HK-2 (cell line): Measurements from ENCODE around the gene IRF8.
"Not testable (repeated sequence)": the region's sequence is repeated elsewhere in the genome, so short reads cannot be mapped to it uniquely, and the experiment has no call there.

ENCODE experiments used
- DNase-seq: peaks from one replicate; pipeline ENCODE4 v3.0.0-alpha.2; 2018; ENCODE audit not compliant: unreplicated experiment

The IRF8 gene

DNA sequence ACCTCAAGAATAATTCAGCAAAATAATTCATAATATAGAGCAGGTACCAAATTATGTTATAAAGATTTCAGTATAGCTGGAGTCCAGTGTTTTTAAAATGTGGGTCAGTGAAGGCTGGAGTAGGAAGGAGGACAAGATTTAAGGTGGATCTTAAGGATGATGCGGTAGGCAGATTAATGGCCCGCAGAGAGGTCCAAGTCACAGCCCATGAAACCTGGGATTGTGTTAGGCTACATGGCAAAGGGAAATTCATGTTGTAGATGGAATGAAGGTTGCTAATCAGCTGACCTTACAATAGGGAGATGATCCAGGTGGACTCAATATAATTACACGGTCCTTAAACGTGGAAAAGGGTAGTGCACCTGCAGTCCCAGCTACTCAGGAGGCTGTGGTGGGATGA lies 6.2 kb upstream of the IRF8 start:
- no peak for DNase-seq

DNA sequence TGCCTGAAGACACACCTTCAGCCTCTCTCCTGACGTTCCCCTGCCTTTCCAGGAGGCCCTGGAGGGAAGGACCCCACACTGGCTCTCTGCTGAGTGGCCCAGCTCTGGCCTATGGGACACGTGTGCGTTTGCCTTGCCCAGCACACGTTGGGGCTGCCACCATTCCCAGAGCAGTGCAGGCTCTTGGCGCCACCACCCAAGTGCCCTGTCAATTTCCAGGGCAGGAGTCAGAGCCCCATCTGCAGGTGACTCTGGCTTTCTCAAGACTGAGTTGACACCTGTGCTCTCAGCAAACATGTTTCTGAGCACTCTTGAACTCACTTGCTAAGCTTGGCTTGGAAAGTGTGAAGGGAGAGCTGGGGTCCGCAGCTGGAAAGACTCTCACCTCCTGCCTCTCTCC lies 4.7 kb upstream of the IRF8 start:
- DNase-seq, result no peak

GRCh38 chr16:85897382-85897781 lies 1.6 kb upstream of the IRF8 start:
- no peak for DNase-seq

DNA sequence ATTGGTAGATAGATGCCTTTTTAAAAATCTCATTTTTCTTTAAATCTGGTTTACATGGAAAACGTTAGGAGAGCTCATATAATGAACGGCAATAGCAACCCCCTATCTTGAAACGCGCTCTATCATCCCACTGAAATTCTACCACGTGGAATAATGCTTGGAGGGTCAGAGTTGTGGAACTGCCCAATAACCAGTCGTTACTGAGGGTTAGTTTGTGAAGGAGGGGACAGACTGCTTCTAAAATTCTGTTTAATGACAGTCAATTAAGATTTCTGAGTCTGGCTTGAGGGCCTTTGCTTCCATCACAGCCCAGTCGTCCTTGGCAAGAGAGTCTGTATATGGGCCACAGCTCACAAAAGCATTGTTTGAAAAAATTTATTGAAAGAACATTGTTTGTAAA lies 482 bp downstream of the IRF8 start:
- DNase-seq, result no peak

GRCh38 chr16:85900027-85900792 lies 1.2 kb downstream of the IRF8 start:
- DNase-seq, result no peak

DNA sequence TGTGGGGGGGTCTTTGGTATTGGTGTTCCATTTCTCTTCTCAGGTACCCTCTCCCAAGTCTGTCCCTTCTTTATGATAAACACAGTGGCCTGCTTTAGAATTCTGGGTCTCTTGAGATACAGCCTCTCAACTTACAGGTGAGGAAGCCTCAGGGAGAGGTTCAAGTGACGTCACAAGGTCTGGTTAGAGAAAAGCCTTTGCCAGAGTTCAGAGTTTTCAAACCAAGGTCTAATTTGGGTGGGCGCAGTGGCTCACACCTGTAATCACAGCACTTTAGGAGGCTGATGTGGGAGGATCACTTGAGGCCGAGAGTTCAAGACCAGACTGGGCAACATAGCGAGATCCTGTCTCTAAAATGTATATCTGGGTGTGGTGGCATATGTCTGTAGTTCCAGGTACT lies 2.1 kb downstream of the IRF8 start:
- DNase-seq, result no peak

DNA sequence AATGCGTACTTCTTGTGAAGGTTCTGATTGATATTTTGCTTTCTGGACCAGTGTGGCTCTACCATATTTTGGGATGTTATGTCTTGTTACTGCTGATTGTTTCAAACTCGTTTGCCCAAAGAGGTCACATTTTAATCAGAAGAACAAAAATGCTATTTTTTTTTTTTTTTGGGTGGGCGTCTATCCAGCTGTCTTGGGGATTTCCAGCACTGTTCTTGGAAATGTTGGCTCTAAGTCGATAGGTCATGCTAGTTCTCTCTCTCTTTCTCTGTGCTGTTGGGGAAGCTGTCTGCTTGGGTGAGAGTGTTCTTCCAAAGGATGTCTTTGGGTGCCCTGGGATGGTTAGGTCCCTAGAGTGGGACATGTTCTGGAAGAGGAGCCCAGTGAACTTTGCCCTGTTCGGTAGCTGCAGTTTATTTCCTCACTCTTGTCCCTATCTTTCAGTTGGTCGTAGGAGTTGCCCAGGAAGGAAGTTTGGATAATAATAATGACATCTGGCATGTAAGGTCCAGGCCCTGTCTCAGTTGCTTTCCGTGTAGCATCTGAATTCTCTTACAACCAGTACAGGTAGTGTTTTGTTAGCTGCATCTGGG lies 2.9 kb downstream of the IRF8 start:
- no peak for DNase-seq

GRCh38 chr16:85902366-85903155 lies 3.6 kb downstream of the IRF8 start:
- no peak for DNase-seq

DNA sequence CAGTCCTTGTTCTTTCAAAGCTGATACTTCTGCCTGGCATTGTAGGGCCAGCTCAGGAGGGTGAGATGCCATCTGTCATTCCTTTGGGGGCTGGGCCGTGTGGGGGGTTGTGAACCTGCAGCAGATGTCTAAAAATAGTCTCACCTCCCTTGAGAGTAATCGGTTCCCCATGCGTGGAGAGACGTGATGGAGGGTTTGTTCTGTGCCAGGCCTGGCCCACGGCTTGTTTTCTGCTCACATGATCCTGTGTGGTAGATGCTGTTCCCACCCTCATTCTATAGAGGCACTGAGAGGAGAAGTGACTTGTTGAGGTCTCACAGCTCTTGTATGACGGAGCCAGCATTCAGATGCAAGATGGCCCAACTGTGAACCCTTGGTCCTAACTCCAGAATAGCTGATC lies 4.6 kb downstream of the IRF8 start:
- DNase-seq, result no peak

GRCh38 chr16:85905110-85906095 lies 6.4 kb downstream of the IRF8 start:
- DNase-seq, result no peak

GRCh38 chr16:85906349-85906748 lies 7.4 kb downstream of the IRF8 start:
- no peak for DNase-seq

DNA sequence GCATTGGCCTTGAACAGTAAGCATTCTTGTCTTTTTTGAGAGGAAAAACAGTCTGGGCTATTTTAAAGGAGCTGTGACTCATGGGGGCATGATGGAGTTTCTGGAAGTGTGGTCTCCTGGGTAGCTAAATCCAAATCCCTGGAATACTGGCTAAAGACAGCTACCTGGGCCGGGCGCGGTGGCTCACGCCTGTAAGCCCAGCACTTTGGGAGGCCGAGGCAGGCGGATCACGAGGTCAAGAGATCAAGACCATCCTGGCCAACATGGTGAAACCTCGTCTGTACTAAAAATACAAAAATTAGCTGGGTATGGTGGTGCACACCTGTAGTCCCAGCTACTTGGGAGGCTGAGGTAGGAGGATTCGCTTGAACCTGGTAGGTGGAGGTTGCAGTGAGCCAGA lies 8.3 kb downstream of the IRF8 start:
- not testable (repeated sequence) for DNase-seq

DNA sequence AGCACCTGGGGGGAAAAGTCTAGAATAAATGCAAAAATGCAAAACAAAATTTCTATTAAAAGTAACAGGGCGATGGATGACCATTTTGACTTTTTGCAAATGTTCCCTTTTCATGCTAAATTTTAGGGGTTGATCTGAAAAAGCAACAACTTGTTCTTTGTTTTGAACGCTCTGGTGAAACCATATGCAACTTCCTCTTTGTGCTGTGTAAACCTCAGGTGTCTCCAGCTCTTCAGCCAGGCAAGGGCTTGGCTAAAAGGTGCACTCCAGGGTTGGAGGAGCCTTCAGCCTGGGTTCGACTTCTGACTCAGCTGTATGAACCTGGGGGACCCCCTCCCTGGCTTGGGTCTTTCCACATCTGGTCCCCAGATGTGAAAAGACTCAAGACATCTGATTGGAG lies 9.5 kb downstream of the IRF8 start:
- DNase-seq, result no peak

GRCh38 chr16:85908889-85909589 lies 10.1 kb downstream of the IRF8 start:
- DNase-seq, result no peak

GRCh38 chr16:85909932-85910853 lies 11.2 kb downstream of the IRF8 start:
- no peak for DNase-seq

DNA sequence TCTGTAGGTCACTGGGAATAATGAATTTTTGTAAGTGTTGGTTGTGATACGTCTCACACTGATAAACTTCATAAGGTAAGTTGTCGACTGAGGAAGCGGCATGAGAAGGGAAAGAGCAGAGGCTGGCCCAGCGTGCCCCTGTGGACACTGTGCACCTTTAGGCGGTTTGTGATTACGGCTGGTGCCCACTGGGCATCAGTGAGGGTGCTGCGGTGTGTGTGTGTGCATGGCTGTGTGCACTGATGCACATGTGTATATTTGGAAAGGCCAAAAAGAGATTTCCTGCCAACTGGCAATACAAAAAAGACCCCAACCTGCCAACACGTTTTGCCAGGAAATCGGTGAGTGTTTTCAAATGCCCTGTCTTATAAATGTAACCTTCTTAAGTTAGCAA lies 11.9 kb downstream of the IRF8 start:
- DNase-seq, result no peak

DNA sequence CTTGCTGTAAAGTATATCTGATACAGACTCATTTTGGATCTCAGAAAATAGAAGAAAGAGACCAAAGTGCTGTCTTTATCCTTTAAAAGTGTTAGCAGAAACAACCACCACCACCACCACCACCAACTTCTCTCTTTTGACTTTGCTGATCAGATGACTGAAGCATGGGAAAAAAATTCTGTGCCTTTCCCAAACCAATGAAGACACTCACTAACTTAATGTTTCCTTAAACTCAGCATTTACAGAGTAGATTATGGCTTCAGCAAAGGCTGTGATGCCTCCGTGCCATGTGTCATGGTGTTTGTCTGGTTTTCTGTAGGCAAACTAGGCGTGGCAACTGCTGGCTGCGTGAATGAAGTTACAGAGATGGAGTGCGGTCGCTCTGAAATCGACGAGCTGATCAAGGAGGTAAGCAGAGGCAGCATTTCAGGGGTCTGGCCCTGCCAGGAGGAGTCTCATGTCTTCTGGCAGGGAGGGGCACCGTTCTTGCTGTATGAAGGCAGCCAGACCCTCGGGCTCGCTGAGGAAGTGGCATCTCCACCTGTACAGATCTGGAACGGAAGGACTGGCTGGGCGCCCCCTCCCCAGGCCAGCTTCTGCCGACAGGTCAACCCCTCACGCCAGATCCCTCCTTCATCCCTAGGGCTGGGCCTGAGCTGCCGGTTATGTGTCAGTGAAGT lies 12.4 kb downstream of the IRF8 start:
- DNase-seq, result no peak

- no peak for DNase-seq
These were observed 13.4 kb downstream of the IRF8 start for GRCh38 chr16:85912211-85912974.

DNA sequence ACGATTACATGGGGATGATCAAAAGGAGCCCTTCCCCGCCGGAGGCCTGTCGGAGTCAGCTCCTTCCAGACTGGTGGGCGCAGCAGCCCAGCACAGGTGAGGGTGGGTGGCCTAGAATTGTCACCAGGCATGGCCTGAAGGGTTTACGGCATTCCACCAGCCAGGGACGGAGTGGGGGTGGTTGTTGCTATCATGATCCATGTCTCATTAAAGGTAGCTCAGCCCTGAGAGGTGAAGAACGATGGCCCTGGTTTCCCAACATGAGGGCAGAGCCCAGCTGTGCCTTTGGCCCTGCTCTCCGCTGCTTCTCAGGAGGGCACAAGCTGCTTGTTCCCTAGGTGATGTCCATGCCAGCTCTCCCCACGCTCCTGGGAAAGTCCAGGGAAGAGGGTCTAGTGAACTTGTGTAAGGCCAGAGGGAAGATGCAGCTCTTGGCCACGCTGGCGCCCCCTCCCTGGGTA lies 14.2 kb downstream of the IRF8 start:
- no peak for DNase-seq
